HG02571 (cell line): ENCODE measurements around the gene ZMIZ1.

Source experiments
- ATAC-seq: cut with Tn5 transposase; IDR thresholded peaks from one replicate; pipeline ENCODE4 v1.9.1; 2021; ENCODE audit warnings: mild to moderate bottlenecking, moderate library complexity; ENCODE audit not compliant: unreplicated experiment

The ZMIZ1 gene

GRCh38 chr10:79167537-79167936, 98.8 kb downstream of the ZMIZ1 start:
- ATAC-seq = no peak

DNA sequence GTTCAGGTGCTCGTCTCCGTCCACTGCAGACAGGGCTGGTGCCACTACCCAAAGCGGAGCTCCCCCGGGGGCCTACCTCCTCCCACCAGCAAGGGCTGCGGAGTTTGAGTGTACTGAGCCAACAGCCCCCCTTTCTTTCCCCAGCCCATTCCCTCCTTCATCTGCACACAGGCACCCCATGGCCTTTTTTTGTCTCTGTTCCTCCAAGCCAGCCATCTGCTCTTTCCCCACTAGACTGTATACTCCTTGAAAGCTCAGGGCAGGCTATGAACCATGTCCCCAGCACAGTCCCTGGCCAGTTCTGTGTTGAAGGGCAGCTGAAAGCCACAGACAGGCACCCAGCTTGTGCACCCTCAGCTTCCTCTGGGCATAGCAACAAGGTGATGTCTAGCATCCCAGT, 99.4 kb downstream of the ZMIZ1 start:
- ATAC-seq = no peak

GRCh38 chr10:79170226-79170752, 101.5 kb downstream of the ZMIZ1 start:
- ATAC-seq = no peak

DNA sequence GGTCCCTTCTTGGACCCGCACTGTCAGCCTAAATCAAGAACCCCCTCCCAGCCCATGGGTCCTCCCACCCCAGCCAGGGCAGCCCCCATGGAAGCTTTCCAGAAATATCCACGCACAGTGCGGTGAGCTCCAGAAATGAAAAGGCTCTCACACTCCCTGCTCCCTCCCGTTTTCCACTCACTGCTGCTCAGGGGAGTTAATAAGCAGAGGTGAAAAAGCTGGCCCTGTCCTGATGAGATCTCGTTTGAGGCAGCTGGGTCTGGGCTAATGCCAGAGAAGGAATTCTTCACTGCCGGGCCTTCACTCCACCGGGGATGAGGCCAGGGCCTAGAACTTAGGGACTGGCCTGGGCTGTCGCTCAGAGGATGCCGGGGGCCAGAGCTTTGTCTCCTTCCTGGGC, 102.2 kb downstream of the ZMIZ1 start:
- ATAC-seq = no peak

GRCh38 chr10:79171504-79171903, 102.7 kb downstream of the ZMIZ1 start:
- ATAC-seq = no peak

- no peak for ATAC-seq
Measured at GRCh38 chr10:79172881-79173280, 104.1 kb downstream of the ZMIZ1 start.

- ATAC-seq = no peak
Measured at GRCh38 chr10:79173582-79174262, 105.0 kb downstream of the ZMIZ1 start.

DNA sequence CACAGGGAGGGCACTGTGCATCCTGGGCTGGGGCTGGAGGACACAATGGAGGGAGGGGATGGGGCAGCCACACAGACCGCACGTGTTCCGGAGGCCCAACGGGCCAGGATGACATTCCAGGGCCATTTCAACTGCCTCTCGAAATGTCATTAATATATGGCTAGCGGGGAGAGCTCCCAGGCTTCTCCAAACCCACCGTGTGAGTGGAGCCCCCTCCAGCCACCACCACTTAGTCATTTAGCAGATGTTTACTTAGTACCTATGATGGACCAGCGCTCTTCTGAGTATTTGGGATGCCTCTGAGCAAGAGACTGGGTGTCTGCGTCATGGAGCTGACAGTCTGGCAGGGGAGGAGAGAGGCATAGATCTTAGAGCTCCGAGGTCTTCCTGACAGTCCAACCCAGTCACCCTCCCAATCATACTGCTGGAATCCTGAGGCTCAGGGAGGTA, 107.3 kb downstream of the ZMIZ1 start:
- ATAC-seq = no peak

DNA sequence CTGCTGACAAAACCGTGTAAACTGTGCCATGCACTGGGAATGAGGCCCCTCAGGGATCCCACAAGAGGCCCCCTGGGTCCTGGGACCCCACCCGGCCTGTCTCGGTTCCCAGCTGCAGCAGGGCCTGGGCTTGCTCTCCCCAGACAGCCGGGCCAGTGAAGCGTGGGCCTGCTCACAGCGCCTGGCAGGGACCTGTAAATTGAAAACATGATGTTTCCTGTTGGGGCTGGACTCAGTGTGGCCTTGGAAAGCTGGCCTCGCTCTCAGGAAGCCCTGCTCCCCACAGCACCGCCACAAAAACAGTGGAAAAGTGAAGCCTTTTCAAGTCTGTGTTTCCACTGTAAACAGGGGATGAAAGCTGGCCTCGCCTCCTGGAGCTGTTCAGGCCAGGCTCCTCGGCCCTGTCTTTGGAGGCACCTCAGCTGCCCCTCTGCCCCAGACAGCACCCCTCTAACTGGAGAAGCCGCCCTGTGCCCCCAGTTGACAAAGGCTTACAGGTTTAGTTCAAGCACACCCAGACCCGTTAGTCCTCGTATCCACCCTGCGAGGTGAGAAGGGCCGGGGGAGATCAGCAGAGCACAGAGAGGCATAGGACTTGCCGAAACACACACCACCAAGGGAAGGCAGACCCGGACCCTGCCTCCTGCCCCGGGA, 108.3 kb downstream of the ZMIZ1 start:
- ATAC-seq = no peak

GRCh38 chr10:79178070-79178576, 109.4 kb downstream of the ZMIZ1 start:
- no peak for ATAC-seq

GRCh38 chr10:79178614-79179163, 109.9 kb downstream of the ZMIZ1 start:
- no peak for ATAC-seq

DNA sequence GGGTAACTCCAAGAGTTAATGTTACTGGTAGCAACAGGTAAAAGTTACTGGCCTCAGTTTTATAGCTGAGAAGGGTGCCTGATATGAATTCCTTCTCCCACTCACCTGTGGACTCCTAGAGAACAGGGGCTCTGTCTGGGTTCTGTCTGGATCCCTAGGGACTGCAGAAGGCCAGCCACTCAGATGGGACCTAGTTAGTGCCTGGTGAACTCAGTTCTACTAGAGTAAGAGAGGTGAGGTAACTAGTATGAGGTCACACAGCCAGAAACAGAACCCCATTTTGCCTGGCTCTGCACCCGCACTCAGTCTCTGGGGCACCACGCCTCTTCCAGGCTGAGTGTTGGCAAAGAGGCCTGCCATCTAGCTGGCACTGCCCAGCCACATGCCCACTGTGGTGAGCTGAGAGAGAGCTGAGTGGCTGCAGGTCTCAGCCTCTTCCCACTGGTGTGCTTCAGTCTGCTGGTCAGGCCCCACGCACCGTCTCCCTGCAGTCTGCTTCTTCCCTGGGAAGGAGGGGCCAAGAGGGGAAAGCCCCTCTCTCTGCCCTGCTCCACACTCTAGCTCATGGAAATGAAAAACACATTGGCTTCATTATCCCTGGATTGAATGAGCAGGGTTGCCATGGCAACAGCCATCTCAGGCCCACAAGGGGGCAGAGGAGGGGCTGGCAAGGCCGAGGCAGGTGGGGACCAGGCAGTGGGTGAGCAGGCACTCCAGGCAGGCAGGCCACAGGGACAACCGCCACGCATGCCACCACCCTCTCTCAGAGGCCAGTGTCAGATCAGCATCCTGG, 110.6 kb downstream of the ZMIZ1 start:
- ATAC-seq = no peak

DNA sequence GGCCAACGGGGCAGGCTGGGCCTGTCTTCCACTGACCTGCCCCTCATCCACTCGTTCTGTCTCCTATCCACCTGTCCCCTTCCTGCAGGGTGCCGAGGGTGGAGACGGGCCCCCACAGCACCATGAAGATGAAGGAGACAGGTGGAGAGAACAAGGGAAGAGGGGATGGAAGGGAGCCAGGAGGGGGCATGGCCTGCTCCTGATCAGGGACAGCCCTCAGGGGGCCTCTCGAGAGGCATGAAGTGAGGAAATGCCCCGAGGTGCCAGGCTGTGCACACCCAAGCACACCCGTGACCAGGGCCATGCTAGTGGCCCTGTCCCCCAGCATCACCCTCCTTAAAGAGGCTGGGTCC, 111.2 kb downstream of the ZMIZ1 start:
- no peak for ATAC-seq

GRCh38 chr10:79180414-79181221, 111.9 kb downstream of the ZMIZ1 start:
- ATAC-seq = no peak

GRCh38 chr10:79181227-79181626, 112.5 kb downstream of the ZMIZ1 start:
- ATAC-seq = no peak

DNA sequence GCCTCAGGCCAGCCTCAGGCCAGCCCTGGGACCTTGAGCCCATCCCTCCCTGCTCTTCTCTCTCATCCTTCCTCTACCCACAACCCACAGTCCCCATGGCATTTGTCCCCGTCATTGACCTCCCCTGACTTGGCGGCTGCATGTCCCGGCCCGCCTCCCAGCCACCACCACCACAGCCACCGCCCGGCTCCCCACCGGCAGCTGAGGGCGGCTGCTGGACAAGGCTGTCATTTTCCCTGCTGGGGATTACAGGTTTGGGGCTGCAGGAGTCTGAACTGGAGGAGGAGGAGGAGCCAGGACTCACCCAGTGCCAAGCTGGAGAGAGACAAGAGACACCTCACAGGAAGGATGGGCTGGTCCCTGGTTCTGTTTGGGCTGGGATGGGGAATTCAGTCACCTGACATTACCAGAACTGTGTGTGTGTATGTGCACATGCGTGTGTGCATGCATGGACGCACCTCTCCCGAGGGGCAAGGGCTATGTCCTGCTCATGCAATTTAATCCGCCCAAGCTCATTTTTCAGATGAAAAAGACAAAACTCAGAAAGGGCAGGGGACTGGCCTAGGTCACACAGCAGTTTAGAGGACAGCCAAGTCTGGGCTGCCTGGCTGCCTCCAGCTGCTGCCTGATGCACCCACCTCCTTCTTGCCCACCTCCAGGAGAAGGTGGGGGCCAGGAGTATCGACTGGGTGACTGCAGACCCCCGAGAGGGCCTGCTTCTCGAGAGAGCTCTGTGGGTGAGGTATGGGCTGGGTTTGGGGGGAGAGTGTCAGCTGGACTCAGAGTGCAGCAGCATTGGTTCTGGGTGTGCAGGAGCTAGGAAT, 113.1 kb downstream of the ZMIZ1 start:
- ATAC-seq = no peak

GRCh38 chr10:79182781-79183467, 114.2 kb downstream of the ZMIZ1 start:
- no peak for ATAC-seq

GRCh38 chr10:79183468-79183865, 114.7 kb downstream of the ZMIZ1 start:
- ATAC-seq = no peak

DNA sequence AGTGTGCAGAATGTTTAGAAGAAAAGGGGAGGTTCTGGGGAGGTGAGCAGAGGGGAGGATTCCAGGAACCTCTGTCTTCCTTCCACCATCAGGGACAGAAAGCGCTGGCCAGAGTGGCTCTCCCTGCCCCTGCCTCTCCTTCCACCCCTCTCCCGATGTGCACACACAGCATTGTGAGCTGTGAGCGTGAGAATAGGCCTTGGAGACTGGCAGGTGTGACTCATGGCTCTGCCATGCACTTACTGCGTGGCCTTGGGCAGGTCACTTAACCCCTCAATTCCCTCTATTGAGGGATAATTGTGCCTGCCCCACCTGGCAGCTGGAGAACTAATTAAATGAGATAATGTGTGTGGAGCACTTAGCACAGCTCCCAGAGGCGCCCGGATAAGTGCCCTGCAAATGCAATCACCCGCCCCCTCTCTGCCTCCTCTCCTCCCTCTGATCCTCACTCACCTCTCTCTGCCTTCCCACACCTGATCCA, 115.4 kb downstream of the ZMIZ1 start:
- ATAC-seq = no peak
